Rectal smooth muscle tissue (tissue), 1 donor: Measurements from ENCODE around the gene ACSL3.
"Not testable (repeated sequence)": the region's sequence is repeated elsewhere in the genome, so short reads cannot be mapped to it uniquely, and the experiment has no call there.

Experiments
- H3K27ac ChIP-seq: one replicate; pipeline ENCODE4 v1.7.0; 2013; ENCODE audit warnings: low read depth, low read length, inconsistent platforms
- H3K27me3 ChIP-seq: one replicate; pipeline ENCODE4 v1.7.0; 2013; ENCODE audit warnings: low read length; ENCODE audit not compliant: control insufficient read depth, insufficient read depth
- H3K36me3 ChIP-seq: one replicate; pipeline ENCODE4 v1.7.0; 2013; ENCODE audit warnings: low read length; ENCODE audit not compliant: control insufficient read depth, insufficient read depth
- H3K4me1 ChIP-seq: one replicate; pipeline ENCODE4 v1.7.0; 2013; ENCODE audit warnings: low read length; ENCODE audit not compliant: control insufficient read depth, insufficient read depth
- H3K4me3 ChIP-seq: one replicate; pipeline ENCODE4 v1.7.0; 2013; ENCODE audit warnings: low read length
- H3K9ac ChIP-seq: one replicate; pipeline ENCODE4 v1.7.0; 2013; ENCODE audit warnings: low read length

ACSL3 gene

GRCh38 chr2:222912117-222912516, 51.3 kb downstream of the ACSL3 start:
- no peak overlapping the region for H3K9ac ChIP-seq
- H3K27ac ChIP-seq, result no peak overlapping the region
- H3K4me1 ChIP-seq, result peaks cover 9% of the 10 kb centered on the region
- no peaks in the 10 kb centered on the region for H3K36me3 ChIP-seq
- no peak overlapping the region for H3K4me3 ChIP-seq
- H3K27me3 ChIP-seq, result no peaks in the 10 kb centered on the region

GRCh38 chr2:222912776-222913175, 51.9 kb downstream of the ACSL3 start:
- H3K4me3 ChIP-seq, result no peak overlapping the region
- H3K27ac ChIP-seq, result no peak overlapping the region
- peaks cover 8% of the 10 kb centered on the region for H3K4me1 ChIP-seq
- no peaks in the 10 kb centered on the region for H3K36me3 ChIP-seq
- H3K9ac ChIP-seq, result no peak overlapping the region
- no peaks in the 10 kb centered on the region for H3K27me3 ChIP-seq

GRCh38 chr2:222915092-222915957, 54.5 kb downstream of the ACSL3 start:
- Histone ChIP-seq H3K27ac (no peak overlapping the region), H3K27me3 (no peaks in the 10 kb centered on the region), H3K36me3 (peaks cover 5% of the 10 kb centered on the region), H3K4me1 (peaks cover 2% of the 10 kb centered on the region), H3K9ac (no peak overlapping the region), H3K4me3 (no peak overlapping the region)

GRCh38 chr2:222916229-222917197, 55.7 kb downstream of the ACSL3 start:
- Histone ChIP-seq H3K36me3 (peaks cover 9% of the 10 kb centered on the region), H3K27me3 (no peaks in the 10 kb centered on the region), H3K4me1 (peaks cover 2% of the 10 kb centered on the region), H3K9ac (no peak overlapping the region), H3K4me3 (no peak overlapping the region), H3K27ac (no peak overlapping the region)

- not testable (repeated sequence) for H3K36me3 ChIP-seq, H3K9ac ChIP-seq, H3K27ac ChIP-seq, H3K27me3 ChIP-seq, H3K4me3 ChIP-seq, H3K4me1 ChIP-seq
Observed at GRCh38 chr2:222917212-222917611, 56.4 kb downstream of the ACSL3 start.

GRCh38 chr2:222919841-222920526, 59.1 kb downstream of the ACSL3 start:
- peaks cover 23% of the 10 kb centered on the region for H3K36me3 ChIP-seq
- no peak overlapping the region for H3K4me3 ChIP-seq
- no peak overlapping the region for H3K27ac ChIP-seq

GRCh38 chr2:222920657-222921186, 59.9 kb downstream of the ACSL3 start:
- H3K4me3 ChIP-seq, result no peak overlapping the region
- no peak overlapping the region for H3K9ac ChIP-seq
- H3K36me3 ChIP-seq, result peaks cover 25% of the 10 kb centered on the region
- H3K27me3 ChIP-seq, result no peaks in the 10 kb centered on the region
- H3K27ac ChIP-seq, result no peak overlapping the region
- H3K4me1 ChIP-seq, result no peaks in the 10 kb centered on the region

More at GRCh38 chr2:222919841-222920526, 59.1 kb downstream of the ACSL3 start:
- Histone ChIP-seq H3K27me3 (no peaks in the 10 kb centered on the region), H3K4me1 (no peaks in the 10 kb centered on the region), H3K9ac (no peak overlapping the region)

GRCh38 chr2:222922019-222922800, 61.4 kb downstream of the ACSL3 start:
- peaks cover 25% of the 10 kb centered on the region for H3K36me3 ChIP-seq

GRCh38 chr2:222926915-222927314, 66.1 kb downstream of the ACSL3 start:
- H3K36me3 ChIP-seq, result peaks cover 22% of the 10 kb centered on the region
- no peaks in the 10 kb centered on the region for H3K4me1 ChIP-seq
- H3K4me3 ChIP-seq, result no peak overlapping the region
- no peak overlapping the region for H3K27ac ChIP-seq
- H3K9ac ChIP-seq, result no peak overlapping the region
- H3K27me3 ChIP-seq, result no peaks in the 10 kb centered on the region

More at GRCh38 chr2:222922019-222922800, 61.4 kb downstream of the ACSL3 start:
- H3K9ac ChIP-seq, result no peak overlapping the region
- H3K27me3 ChIP-seq, result no peaks in the 10 kb centered on the region
- no peak overlapping the region for H3K27ac ChIP-seq
- no peak overlapping the region for H3K4me3 ChIP-seq
- no peaks in the 10 kb centered on the region for H3K4me1 ChIP-seq

GRCh38 chr2:222927600-222927999, 66.8 kb downstream of the ACSL3 start:
- no peak overlapping the region for H3K4me3 ChIP-seq

GRCh38 chr2:222928335-222928734, 67.5 kb downstream of the ACSL3 start:
- peaks cover 15% of the 10 kb centered on the region for H3K36me3 ChIP-seq

More at GRCh38 chr2:222927600-222927999, 66.8 kb downstream of the ACSL3 start:
- Histone ChIP-seq H3K36me3 (peaks cover 19% of the 10 kb centered on the region), H3K27me3 (no peaks in the 10 kb centered on the region), H3K9ac (no peak overlapping the region), H3K27ac (no peak overlapping the region), H3K4me1 (no peaks in the 10 kb centered on the region)

More at GRCh38 chr2:222928335-222928734, 67.5 kb downstream of the ACSL3 start:
- Histone ChIP-seq H3K27me3 (no peaks in the 10 kb centered on the region), H3K4me3 (no peak overlapping the region), H3K27ac (no peak overlapping the region), H3K9ac (no peak overlapping the region), H3K4me1 (no peaks in the 10 kb centered on the region)
